KOPT-K1 (cell line): ENCODE measurements around the gene BACH2.
"Not testable (repeated sequence)": the region's sequence is repeated elsewhere in the genome, so short reads cannot be mapped to it uniquely, and the experiment has no call there.

Experiments
- H3K27ac ChIP-seq: fragments of 200-600 bp; sonication (generic); 2 replicates; pipeline ENCODE4 v1.5.1; 2016; ENCODE audit warnings: antibody characterized with exemption, mild to moderate bottlenecking, low read depth, low read length; ENCODE audit not compliant: poor library complexity, severe bottlenecking
- H3K36me3 ChIP-seq: fragments of 200-600 bp; sonication (generic); 2 replicates; pipeline ENCODE4 v1.5.1; 2017; ENCODE audit warnings: antibody characterized with exemption, mild to moderate bottlenecking, low read length, moderate library complexity; ENCODE audit not compliant: insufficient read depth
- H3K9me3 ChIP-seq: fragments of 200-600 bp; sonication (generic); 2 replicates; pipeline ENCODE4 v1.5.1; 2017; ENCODE audit warnings: antibody characterized with exemption, low read length, mild to moderate bottlenecking; ENCODE audit not compliant: insufficient read depth, poor library complexity, severe bottlenecking

BACH2 gene

GRCh38 chr6:89927264-89927663 lies 369.4 kb downstream of the BACH2 start:
- peaks cover 4% of the 10 kb centered on the region; the same call in 1 of the 2 replicates for H3K36me3 ChIP-seq
- H3K27ac ChIP-seq: no peak overlapping the region
- no peaks in the 10 kb centered on the region for H3K9me3 ChIP-seq

DNA sequence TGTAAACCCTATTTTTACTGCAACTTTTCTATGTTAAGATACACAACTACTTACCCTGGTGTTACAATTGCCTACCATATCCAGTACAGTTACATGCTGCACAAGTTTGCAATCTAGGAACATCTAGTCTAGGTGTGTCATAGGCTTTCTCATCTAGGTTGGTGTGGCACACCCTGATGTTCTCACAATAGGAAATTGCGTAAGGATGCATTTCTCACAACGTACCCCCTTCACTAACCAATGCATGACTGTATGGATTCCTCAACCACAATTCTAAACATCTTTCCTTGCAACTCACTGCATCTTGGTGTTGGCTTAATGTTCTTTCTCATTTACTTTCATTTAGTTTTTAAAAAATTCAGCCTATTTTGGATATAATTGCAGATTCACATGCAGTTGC lies 370.8 kb downstream of the BACH2 start:
- H3K36me3 ChIP-seq: no peaks in the 10 kb centered on the region
- no peak overlapping the region for H3K27ac ChIP-seq
- no peaks in the 10 kb centered on the region for H3K9me3 ChIP-seq

GRCh38 chr6:89924231-89924630 lies 372.4 kb downstream of the BACH2 start:
- no peaks in the 10 kb centered on the region for H3K36me3 ChIP-seq
- no peaks in the 10 kb centered on the region for H3K9me3 ChIP-seq
- H3K27ac ChIP-seq: no peak overlapping the region

- Histone ChIP-seq H3K9me3 (peaks cover 7% of the 10 kb centered on the region), H3K27ac (no peak overlapping the region), H3K36me3 (no peaks in the 10 kb centered on the region)
Observed at GRCh38 chr6:89921691-89922090, 375.0 kb downstream of the BACH2 start.

DNA sequence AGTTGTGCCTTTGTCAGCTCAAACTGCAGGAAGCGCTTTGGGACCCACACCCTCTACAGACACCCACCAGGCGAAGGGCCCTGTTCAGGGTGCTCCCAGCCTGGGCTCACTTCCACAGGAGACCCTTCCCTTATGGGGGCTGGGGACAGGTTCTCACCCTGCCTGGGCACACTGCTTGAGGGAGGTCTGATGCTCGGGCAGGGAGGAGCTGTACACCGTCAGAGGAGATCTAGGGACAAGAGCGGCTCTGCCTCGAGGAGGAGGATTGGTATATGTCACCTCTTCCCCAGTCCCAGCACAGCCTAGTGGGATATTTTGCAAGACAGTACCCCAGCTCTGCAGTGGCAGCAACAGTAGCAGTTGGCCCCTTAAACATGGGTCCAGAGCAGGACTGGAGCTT lies 375.4 kb downstream of the BACH2 start:
- H3K27ac ChIP-seq: no peak overlapping the region
- H3K36me3 ChIP-seq: no peaks in the 10 kb centered on the region
- H3K9me3 ChIP-seq: peaks cover 12% of the 10 kb centered on the region

GRCh38 chr6:89917801-89918366 lies 378.8 kb downstream of the BACH2 start:
- peaks cover 17% of the 10 kb centered on the region for H3K9me3 ChIP-seq
- no peak overlapping the region for H3K27ac ChIP-seq
- H3K36me3 ChIP-seq: no peaks in the 10 kb centered on the region

GRCh38 chr6:89917216-89917615 lies 379.4 kb downstream of the BACH2 start:
- Histone ChIP-seq H3K9me3 (peaks cover 17% of the 10 kb centered on the region), H3K36me3 (no peaks in the 10 kb centered on the region), H3K27ac (no peak overlapping the region)

- no peaks in the 10 kb centered on the region for H3K36me3 ChIP-seq
- H3K27ac ChIP-seq: no peak overlapping the region
- H3K9me3 ChIP-seq: peaks cover 17% of the 10 kb centered on the region
Observed at GRCh38 chr6:89916136-89916920, 380.3 kb downstream of the BACH2 start.

DNA sequence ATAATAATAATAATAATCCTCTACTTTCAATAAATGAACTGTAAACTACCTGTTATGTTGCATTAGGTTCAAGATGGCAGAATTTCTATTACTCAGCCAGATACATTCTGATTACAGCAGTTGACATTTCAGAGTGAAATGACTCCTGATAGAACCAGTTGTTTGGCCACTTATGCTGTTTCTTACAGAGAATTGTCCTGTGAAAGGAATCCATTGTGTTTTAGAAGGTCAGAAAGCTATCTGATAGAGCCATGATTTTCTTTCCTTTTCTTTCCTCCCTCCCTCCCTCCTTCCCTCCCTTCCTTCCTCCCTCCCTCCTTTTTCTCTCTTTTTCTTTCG lies 385.8 kb downstream of the BACH2 start:
- peak overlapping the region; percentile 46 for H3K27ac ChIP-seq
- peaks cover 2% of the 10 kb centered on the region for H3K9me3 ChIP-seq
- no peaks in the 10 kb centered on the region for H3K36me3 ChIP-seq

- H3K9me3 ChIP-seq, H3K36me3 ChIP-seq: not testable (repeated sequence)
- H3K27ac ChIP-seq: peak overlapping the region; percentile 46
Observed at GRCh38 chr6:89910001-89910901, 386.4 kb downstream of the BACH2 start.

GRCh38 chr6:89895276-89895874 lies 401.3 kb downstream of the BACH2 start:
- no peaks in the 10 kb centered on the region for H3K36me3 ChIP-seq
- H3K27ac ChIP-seq: no peak overlapping the region

DNA sequence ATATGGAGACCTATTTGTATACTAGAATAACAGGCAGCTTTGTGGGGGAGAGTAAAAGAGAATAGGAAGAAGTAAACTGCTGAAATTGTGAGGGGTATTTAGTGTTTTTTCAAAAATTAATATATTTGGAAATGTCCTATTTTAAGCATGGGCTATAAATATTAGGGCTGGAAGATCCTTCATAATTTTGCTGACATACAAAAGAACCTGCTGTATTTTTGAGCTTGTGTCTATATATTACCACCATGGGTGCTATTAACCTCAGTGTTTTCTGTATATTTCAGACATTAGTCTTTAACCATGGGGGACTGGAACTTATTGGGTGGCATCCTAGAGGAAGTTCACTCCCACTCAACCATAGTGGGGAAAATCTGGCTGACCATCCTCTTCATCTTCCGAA lies 402.5 kb downstream of the BACH2 start, which contains the start of gene GJA10:
TSS of gene GJA10 (plus strand) at position 301 of the 400 bp plus-strand sequence. CDS start at position 301, 0 bp downstream.
- Histone ChIP-seq H3K36me3 (no peaks in the 10 kb centered on the region), H3K27ac (no peak within 1 kb of the TSS), H3K9me3 (no peaks in the 10 kb centered on the region)

More at GRCh38 chr6:89895276-89895874, 401.3 kb downstream of the BACH2 start:
- H3K9me3 ChIP-seq: no peaks in the 10 kb centered on the region

GRCh38 chr6:89892577-89892976 lies 404.1 kb downstream of the BACH2 start:
- H3K9me3 ChIP-seq, H3K27ac ChIP-seq, H3K36me3 ChIP-seq: not testable (repeated sequence)

DNA sequence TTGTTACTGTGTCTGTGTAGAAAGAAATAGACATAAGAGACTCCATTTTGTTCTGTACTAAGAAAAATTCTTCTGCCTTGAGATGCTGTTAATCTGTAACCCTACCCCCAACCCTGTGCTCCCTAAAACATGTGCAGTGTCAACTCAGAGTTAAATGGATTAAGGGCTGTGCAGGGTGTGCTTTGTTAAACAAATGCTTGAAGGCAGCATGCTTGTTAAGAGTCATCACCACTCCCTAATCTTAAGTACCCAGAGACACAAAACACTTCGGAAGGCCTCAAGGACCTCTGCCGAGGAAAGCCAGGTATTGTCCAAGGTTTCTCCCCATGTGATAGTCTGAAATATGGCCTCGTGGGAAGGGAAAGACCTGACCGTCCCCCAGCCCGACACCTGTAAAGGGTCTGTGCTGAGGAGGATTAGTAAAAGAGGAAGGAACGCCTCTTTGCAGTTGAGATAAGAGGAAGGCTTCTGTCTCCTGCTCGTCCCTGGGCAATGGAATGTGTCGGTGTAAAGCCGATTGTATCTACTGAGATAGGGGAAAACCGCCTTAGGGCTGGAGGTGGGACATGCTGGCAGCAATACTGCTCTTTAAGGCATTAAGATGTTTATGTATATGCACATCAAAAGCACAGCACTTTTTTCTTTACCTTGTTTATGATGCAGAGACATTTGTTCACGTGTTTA lies 405.7 kb downstream of the BACH2 start:
- not testable (repeated sequence) for H3K9me3 ChIP-seq

More for the DNA sequence above, 405.7 kb downstream of the BACH2 start:
- not testable (repeated sequence) for H3K27ac ChIP-seq, H3K36me3 ChIP-seq
